SU-DHL-6 (cell line): Measurements from ENCODE around the gene STARD9.

Experiments used
- H2AFZ ChIP-seq: fragments of 200-600 bp; sonication (generic); 2 replicates; pipeline ENCODE4 v1.6.1; 2014; ENCODE audit warnings: low read depth, mild to moderate bottlenecking, moderate library complexity, mixed read lengths, antibody characterized with exemption, low read length; ENCODE audit not compliant: severe bottlenecking
- H3F3A ChIP-seq: fragments of 200-600 bp; shearing (Covaris generic); 2 replicates; pipeline ENCODE4 v1.6.0; 2016; ENCODE audit warnings: antibody characterized with exemption, mild to moderate bottlenecking; ENCODE audit not compliant: insufficient read depth
- H3K27ac ChIP-seq: fragments of 200-600 bp; sonication (generic); 2 replicates; pipeline ENCODE4 v1.5.1; 2016; ENCODE audit warnings: low read depth, mild to moderate bottlenecking, low read length, moderate library complexity, mixed read lengths
- H3K27me3 ChIP-seq: fragments of 200-600 bp; sonication (generic), shearing (Covaris generic); 2 replicates; pipeline ENCODE4 v1.6.0; 2014; ENCODE audit warnings: mild to moderate bottlenecking, low read length
- H3K36me3 ChIP-seq: fragments of 200-600 bp; sonication (generic); 2 replicates; pipeline ENCODE4 v1.6.1; 2014; ENCODE audit warnings: mild to moderate bottlenecking, low read length, mixed read lengths
- H3K4me2 ChIP-seq: fragments of 300-600, 200-600 bp; shearing (Covaris generic), sonication (generic); 2 replicates; pipeline ENCODE4 v1.6.0; 2014; ENCODE audit warnings: low read length, low read depth, mild to moderate bottlenecking; ENCODE audit not compliant: poor library complexity, severe bottlenecking
- H3K4me3 ChIP-seq: fragments of 200-600 bp; sonication (generic); 2 replicates; pipeline ENCODE4 v1.5.1; 2014; ENCODE audit warnings: antibody characterized with exemption, low read length, mild to moderate bottlenecking, mixed read lengths; ENCODE audit not compliant: insufficient read depth, poor library complexity, severe bottlenecking
- H3K79me2 ChIP-seq: fragments of 200-600 bp; sonication (generic); 2 replicates; pipeline ENCODE4 v1.6.1; 2014; ENCODE audit warnings: mild to moderate bottlenecking, low read length, moderate library complexity; ENCODE audit not compliant: insufficient read depth
- H3K9ac ChIP-seq: fragments of 200-600 bp; sonication (generic); 2 replicates; pipeline ENCODE4 v1.7.0; 2014; ENCODE audit warnings: mild to moderate bottlenecking, low read length
- H3K9me2 ChIP-seq: fragments of 200-600 bp; sonication (generic); replicated peaks from 2 replicates; pipeline ENCODE4 v1.6.1; 2014; ENCODE audit warnings: low read length; ENCODE audit not compliant: insufficient read depth
- H3K9me3 ChIP-seq: fragments of 200-600 bp; sonication (generic); 2 replicates; pipeline ENCODE4 v1.6.1; 2014; ENCODE audit warnings: low read length, mixed read lengths; ENCODE audit not compliant: insufficient read depth
- H4K20me1 ChIP-seq: fragments of 200-600 bp; sonication (generic); 2 replicates; pipeline ENCODE4 v1.6.1; 2014; ENCODE audit warnings: low read depth, mild to moderate bottlenecking, antibody characterized with exemption, low read length, moderate library complexity, mixed read lengths
- EZH2phosphoT487 ChIP-seq: fragments of 200-600 bp; sonication (generic), shearing (Covaris generic); conservative IDR thresholded peaks from 2 replicates; pipeline ENCODE4 v1.6.1; 2018; ENCODE audit warnings: mild to moderate bottlenecking, antibody characterized with exemption, low read length, moderate library complexity, mixed read lengths
- TF ChIP-seq, protein P1 (sequence below): fragments of 200-600 bp; sonication (generic); IDR thresholded peaks from one replicate; pipeline ENCODE4 v1.5.1; 2017; ENCODE audit warnings: antibody characterized with exemption, mild to moderate bottlenecking, low read length, moderate library complexity; ENCODE audit not compliant: insufficient read depth, poor library complexity, severe bottlenecking

Gene STARD9

DNA sequence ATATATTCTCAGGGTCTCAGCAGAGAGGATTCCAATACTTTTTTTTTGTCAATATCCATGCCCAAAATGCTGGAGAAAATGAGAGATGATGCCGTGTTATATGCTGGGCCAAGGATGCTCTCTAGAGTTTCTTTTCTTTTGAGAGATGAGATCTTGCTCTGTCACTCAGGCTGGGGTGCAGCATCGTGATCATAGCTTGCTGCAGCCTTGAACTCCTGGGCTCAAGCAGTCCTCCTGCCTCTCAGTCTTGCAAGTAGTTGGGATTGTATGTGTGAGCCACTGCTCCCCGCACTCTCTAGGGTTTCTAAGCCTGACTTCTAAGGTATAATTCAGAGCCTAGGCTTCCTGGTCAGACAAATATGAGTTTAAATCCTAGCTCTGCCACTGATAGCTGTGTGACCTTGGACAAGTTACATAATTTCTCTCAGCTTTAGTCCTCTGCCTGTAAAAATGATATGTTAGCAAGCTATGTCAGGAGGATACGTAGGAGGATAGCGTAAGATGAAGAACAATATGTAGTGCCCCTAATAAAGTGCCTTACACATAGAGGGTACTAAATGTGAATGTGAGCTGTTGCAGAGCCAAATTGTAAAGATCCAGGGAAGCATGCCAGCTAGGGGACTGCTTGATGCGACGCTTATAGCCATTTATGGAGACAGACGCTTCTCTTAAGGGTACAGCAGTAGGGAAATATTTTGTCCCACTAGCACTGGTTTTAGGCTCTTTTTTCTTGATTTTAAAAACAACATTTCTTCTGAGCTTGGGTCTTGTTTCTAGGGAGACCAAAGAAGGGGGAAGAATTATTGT, 7.4 kb downstream of the STARD9 start:
- no peak overlapping the region for H2AFZ ChIP-seq
- no peak overlapping the region for H3K27ac ChIP-seq
- no peak overlapping the region for H3K4me3 ChIP-seq
- TF ChIP-seq, protein P1, sequence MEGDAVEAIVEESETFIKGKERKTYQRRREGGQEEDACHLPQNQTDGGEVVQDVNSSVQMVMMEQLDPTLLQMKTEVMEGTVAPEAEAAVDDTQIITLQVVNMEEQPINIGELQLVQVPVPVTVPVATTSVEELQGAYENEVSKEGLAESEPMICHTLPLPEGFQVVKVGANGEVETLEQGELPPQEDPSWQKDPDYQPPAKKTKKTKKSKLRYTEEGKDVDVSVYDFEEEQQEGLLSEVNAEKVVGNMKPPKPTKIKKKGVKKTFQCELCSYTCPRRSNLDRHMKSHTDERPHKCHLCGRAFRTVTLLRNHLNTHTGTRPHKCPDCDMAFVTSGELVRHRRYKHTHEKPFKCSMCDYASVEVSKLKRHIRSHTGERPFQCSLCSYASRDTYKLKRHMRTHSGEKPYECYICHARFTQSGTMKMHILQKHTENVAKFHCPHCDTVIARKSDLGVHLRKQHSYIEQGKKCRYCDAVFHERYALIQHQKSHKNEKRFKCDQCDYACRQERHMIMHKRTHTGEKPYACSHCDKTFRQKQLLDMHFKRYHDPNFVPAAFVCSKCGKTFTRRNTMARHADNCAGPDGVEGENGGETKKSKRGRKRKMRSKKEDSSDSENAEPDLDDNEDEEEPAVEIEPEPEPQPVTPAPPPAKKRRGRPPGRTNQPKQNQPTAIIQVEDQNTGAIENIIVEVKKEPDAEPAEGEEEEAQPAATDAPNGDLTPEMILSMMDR, result no peak
- TF ChIP-seq EZH2phosphoT487, result no peak
- no peak overlapping the region for H3K4me2 ChIP-seq
- no peaks in the 10 kb centered on the region for H3K9me2 ChIP-seq
- H3K36me3 ChIP-seq, result no peaks in the 10 kb centered on the region
- no peaks in the 10 kb centered on the region for H3K9me3 ChIP-seq
- no peak overlapping the region for H3K9ac ChIP-seq
- H3K27me3 ChIP-seq, result no peaks in the 10 kb centered on the region
- H3K79me2 ChIP-seq, result no peaks in the 10 kb centered on the region
- H4K20me1 ChIP-seq, result no peaks in the 10 kb centered on the region
- peaks cover 3% of the 10 kb centered on the region; the same call in 1 of the 2 replicates for H3F3A ChIP-seq

DNA sequence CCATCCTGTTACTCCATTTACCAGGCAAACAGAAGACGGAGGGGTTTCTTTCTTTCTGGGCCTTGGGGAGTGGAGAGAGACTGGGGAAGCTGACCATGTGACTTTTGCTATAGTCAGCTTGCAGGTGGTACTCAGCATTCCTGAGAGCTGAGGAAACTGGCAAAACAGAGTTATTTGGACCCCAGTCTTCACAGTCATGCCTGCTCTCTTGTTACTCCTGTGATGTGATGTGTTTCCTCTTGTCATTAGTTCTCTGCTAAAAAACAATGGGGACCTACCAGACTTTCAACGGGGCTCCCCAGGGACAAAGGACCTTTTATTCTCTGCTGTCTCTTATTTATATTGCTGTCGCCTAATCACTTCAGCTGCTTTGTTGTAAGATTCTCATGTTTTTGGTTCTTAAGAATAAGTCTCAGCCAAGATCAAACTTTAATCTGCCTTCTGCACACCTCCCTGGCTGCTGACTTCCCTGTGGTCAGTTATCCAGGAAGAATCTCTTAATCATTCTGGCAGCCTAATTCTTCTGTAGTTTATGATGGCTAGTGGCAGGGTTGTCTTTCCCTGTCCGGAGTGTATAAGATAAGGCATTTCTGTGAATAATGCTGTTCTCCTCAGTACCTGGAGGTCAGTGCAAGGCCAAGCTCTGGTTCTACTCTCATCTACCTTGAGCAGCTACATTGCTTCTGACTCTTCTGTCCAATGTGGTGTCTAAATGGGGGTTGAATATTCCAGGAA, 8.8 kb downstream of the STARD9 start:
- Histone ChIP-seq H3K27ac (no peak overlapping the region), H3K27me3 (no peaks in the 10 kb centered on the region), H3K9me3 (no peaks in the 10 kb centered on the region), H3K36me3 (no peaks in the 10 kb centered on the region), H3K9ac (no peak overlapping the region), H3K79me2 (no peaks in the 10 kb centered on the region), H3K9me2 (no peaks in the 10 kb centered on the region), H4K20me1 (no peaks in the 10 kb centered on the region), H2AFZ (no peak overlapping the region), H3K4me3 (no peak overlapping the region), H3K4me2 (no peak overlapping the region), H3F3A (peaks cover 3% of the 10 kb centered on the region; the same call in 1 of the 2 replicates)
- TF ChIP-seq, protein P1, result no peak
- TF ChIP-seq EZH2phosphoT487, result no peak

DNA sequence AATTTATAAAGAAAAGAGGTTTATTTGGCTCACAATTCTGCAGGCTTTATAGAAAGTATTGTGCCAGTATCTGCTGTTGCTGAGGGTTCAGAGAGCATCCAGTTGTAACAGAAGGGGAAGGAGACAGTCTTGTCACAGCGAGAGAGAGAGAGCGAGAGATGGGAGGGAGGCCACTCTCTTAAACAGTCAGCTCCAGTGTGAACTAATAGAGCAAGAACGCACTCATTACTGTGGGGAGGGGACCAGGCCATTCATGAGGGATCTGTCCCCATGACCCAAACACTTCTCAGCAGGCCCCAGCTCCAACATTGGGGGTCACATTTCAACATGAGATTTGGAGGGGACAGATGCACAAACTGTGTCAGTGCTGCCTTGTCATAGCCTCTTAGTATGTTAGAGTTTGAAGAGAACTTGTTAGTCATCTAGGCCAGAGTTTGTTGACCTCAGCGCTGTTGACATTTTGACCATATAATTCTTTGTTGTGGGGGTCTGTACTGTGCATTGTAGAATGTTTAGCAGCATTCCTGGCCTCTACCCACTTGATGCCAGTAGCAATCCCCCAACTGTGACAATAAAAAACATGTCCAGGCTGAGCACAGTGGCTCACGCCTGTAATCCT, 15.3 kb downstream of the STARD9 start:
- no peaks in the 10 kb centered on the region for H4K20me1 ChIP-seq
- H3K36me3 ChIP-seq, result no peaks in the 10 kb centered on the region
- no peaks in the 10 kb centered on the region for H3K9me3 ChIP-seq
- H3K9me2 ChIP-seq, result no peaks in the 10 kb centered on the region
- no peak overlapping the region for H3K4me2 ChIP-seq
- H3K4me3 ChIP-seq, result no peak overlapping the region
- no peaks in the 10 kb centered on the region for H3K27me3 ChIP-seq
- H3F3A ChIP-seq, result no peaks in the 10 kb centered on the region
- H2AFZ ChIP-seq, result no peak overlapping the region
- TF ChIP-seq EZH2phosphoT487, result no peak
- TF ChIP-seq, protein P1, result no peak
- no peaks in the 10 kb centered on the region for H3K79me2 ChIP-seq
- no peak overlapping the region for H3K27ac ChIP-seq
- no peak overlapping the region for H3K9ac ChIP-seq
